ENCODE results near the gene ROR2.

Gene ROR2

DNA sequence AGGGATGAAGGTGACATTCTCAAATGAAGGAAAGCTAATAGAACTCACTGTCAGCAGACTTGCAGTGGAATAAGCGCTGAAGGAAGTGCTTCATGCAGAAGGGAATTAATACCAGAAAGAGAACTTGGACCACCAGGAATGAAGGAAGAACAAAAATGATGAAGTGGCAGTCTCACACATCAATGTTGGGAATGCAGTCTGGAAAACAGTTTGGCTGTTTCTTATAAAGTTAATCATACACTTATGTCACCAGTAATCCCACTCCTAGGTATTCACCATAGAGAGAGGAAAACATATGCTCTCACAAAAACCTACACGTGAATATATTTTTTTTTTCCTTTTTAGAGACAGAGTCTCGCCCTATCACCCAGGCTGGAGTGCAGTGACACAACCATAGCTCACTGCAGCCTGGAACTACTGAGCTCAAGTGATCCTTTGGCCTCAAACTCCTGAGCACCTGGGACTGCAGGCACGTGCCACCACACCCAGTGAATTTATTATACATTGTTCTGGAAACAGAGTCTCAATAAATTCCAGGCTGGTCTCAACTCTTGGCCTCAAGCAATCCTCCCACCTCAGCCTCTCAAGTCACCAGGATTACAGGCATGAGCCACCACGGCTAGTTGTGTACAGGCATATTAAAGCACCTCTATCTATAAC is 81.2 kb downstream of the ROR2 start:
- DNase-seq = no peak

- DNase-seq = no peak
Measured at GRCh38 chr9:91867740-91868139, 82.3 kb downstream of the ROR2 start.

DNA sequence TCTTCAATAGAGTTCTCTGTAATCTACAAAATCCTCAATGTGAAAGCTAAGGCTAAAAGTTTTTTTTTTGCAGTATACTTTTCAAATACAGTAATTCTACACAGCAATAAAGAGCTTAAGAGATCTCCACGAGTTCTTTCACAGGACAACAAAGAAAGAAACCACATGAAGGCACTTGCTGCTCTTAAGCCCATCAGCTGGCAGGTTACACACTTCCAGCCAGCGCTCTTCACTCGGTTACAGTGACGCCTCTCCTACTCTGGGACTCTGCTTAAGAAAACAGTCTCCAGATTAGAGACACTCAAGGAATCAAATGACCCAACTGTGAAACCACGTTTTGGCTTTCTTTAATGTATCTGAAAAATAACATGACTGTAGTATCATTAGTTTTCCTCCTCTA is 85.0 kb downstream of the ROR2 start:
- DNase-seq = no peak

GRCh38 chr9:91864380-91864779 is 85.6 kb downstream of the ROR2 start:
- no peak for DNase-seq

GRCh38 chr9:91863469-91863868 is 86.6 kb downstream of the ROR2 start:
- DNase-seq = no peak

DNA sequence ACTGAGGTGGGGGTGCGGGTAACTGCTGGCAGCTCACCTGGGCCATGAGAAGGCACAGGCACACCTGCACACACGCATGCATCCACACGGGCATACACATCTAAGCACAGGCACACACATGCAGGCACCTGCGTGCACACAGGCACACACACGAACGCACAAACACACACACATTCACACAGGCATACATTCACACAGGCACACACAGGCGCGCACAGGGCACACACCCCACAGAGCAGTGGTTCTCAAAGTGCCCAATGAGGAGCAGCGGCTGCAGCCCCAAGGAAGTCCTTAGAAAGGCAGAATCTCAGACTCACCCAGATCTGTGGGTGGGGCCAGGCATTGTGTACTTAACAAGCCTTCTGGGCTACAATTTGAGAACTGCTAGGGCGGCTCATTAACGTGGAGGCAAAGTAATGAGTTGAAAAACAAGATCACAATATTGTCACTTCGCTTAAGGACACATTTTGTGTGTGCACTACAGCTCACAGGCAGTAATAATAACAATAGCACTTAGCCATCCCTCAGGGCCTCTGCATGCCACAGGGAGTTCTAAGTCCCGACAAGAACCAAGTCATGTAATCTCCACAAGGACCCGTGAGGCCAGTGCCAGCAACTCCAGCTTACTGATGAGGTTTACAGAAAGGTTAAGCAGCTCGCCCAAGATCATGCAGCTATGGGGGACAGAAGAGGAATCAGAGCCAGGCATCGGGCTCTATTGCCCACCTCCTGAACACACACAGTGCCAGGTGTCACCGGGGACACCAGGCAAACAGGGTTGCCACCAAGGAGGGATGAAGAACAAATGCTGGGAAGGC is 91.6 kb downstream of the ROR2 start:
- DNase-seq = no peak

- DNase-seq = no peak
Measured at GRCh38 chr9:91857291-91858212, 92.5 kb downstream of the ROR2 start.

DNA sequence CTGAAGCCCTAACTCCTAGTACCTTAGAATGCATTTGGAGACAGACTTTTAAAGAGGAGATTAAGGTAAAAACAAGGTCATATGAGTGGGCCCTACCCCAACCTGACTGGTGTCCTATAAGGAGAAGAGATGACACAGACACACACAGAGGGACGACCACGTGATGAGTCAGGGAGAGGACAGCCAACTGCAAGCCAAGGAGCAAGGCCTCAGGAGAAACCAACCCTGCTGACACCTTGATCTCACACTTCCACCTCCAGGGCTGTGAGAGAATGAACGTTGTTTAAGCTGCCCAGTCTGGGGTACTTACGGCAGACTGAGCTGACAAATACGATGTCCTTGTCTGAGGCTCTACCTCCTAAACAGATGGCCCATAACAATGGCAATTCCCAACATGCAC is 93.6 kb downstream of the ROR2 start:
- DNase-seq = no peak

DNA sequence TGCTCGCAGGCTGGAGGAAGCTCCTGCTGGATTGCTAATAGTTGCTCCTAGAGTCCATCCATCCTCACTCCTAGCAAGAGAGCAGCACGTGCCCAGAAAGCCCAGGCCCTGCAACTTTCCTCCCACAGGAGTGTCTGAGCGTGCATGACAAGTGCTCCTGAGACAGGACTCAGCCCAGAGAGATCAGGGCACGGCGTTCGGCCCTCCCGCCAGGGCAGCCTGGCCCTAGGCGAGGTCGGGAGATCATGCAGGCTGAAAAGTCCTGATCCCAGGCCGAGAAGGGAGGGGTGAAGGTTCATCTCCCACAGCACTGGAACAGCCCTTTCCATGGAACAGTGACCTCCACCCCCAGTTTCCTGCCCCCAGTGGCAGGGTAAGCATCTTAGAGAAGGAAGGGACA is 94.8 kb downstream of the ROR2 start:
- DNase-seq = no peak

GRCh38 chr9:91852801-91853347 is 97.2 kb downstream of the ROR2 start:
- no peak for DNase-seq

- no peak for DNase-seq
Measured at GRCh38 chr9:91849694-91850093, 100.3 kb downstream of the ROR2 start.

DNA sequence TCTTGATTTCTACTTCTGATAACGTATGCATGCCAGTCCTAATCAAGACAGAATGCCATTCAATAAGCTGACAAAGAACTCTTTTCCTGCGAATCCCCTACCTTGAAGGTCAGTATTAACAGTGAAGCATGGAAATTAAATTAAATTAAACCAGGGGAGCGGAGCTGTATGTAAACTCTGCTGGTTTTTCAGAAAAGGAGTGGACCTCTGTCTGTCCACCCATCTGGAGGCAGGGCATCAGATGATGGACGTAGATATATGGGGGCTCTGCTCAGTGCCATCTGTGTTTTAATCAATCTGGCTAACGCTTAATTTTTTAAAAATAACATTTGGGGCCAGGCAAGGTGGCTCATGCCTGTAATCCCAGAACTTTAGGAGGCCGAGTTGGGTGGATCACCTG is 101.9 kb downstream of the ROR2 start:
- no peak for DNase-seq

DNA sequence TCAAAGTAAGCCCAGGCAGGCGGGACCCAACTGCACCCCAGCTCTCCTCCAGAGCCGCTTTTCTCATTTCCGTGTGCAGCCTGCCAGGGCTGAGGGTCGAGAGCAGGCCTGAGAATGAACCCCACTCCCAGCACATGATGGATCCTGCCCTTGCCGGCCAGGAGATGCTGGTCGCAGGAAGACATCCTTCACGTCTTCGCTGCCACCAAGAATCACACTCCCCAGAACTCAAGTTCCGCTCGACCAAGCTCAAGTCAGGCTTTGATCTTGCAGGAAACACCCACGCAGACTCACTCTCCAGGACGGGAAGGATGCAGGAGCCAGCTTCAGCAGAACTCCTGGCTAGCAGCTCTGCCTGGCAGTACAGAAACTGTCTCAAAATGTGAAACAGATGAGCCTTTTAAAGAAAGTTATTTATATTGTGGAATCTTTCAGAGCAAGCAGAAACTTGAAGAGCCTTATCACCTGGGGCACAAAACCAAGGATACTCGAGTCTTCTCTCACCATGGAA is 102.4 kb downstream of the ROR2 start:
- DNase-seq = no peak

- DNase-seq = no peak
Measured at GRCh38 chr9:91845879-91846278, 104.1 kb downstream of the ROR2 start.

GRCh38 chr9:91844701-91845291 is 105.2 kb downstream of the ROR2 start:
- no peak for DNase-seq

DNA sequence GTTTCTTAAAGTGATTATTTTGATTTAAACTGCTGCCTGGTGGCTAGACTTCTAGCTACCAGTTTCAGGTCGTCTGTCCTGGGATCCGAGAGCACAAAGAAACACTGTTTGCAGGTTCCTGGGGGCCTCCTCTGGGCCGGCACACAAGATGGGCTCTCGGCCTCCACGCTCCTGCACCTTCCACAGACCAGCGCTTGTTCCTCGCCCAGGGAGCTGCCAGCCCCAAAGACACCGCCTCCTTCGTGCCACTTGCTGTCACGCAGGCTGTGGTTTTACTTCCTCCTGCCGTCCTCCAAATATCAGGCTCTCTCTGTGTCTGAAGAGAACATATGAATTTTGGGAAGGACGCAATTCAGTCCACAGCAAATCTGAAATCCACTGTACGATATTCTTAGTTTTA is 105.8 kb downstream of the ROR2 start:
- no peak for DNase-seq

GRCh38 chr9:91843623-91844148 is 106.3 kb downstream of the ROR2 start:
- DNase-seq = no peak

GRCh38 chr9:91843093-91843492 is 106.9 kb downstream of the ROR2 start:
- no peak for DNase-seq

DNA sequence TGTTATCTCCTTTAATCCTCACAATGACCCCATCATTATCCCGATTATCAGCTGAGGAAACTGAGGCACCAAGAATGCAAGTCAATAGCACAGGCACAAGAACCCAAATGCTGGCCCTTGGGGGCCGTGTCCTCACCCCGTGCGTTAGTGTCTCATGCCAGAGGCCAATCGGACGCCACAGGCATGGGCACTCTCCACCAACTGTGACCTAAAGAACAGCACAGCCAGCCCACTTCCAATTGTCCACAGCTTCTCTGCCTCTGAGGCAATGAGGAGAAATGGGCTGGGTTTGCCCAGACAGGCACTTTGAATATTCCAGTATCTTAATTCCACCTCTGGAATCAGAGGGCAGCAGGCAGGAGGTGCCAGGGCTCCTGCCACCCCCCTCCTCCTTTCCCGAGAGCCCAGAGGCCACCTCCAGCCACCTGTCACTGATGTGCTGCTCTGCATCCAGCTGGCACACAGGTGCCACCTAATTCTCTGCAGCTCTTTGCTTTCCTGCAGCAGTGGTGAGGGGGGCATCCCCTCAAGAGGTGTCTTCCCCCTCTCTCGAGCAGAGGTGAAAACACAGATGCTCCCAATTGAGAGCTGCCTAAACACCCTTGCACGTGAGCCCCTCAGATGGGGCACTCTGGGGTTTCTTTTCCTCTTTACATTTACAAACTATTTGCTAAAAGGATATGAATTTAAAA is 107.5 kb downstream of the ROR2 start:
- no peak for DNase-seq

DNA sequence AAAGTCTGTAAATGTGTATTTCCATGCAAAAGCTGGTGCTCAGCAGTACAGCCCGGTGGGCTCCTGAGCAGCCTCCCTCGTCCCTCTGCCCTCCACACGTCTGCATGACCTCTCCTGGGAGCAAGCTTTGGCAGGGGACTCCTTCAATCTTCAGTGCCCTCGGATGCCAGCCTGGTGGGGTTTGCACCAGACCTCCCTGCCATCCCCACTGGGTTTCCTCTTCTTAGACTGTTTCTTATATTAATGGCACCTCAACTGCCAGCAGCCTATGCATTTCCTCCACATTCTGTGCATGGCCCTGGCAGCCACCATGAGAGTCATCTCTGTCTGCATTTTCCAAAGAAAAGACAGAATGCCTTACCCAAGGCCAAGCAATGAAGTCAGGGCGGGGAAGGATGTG is 108.4 kb downstream of the ROR2 start:
- no peak for DNase-seq

DNA sequence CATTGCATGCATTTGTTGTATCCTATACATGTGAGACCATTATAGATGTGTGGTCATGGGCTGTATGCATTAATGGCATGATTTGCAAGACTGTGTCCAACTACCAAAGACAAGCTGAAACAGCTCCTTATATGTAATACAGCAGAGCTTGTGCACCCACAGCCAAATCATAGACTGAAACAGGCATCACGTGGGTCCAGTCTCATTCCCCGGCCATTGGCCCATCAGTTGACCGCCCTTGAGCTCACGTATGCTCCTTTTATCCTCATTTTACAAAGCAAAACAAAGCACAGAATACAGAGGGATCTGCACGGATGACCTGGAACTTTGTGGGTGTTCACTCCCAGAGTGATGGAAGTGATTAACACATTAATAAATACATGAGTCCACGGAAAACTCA is 109.1 kb downstream of the ROR2 start:
- no peak for DNase-seq

DNA sequence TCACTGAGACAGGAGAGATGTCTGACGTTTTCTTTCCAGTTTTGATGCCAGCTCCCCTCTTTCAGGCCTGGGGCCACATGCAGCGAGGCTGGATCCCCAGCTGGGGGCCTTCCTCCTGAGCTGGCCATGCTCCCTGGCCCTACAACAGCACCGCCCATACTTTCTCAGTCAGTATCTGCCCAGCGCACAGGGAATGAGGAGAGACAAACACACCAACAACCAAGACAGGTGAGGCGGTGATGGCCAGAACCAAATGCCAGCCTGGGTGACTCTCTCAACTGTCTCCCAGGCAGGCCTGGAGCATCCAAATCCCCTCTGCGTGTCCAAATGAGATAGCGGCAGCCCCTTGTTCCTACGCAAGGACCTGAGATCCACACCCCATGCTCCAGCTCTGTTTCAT is 109.6 kb downstream of the ROR2 start:
- no peak for DNase-seq
